ENCODE data around the gene LYST. TPM values are rescaled to one million over a fixed set of nuclear protein-coding genes. Genes with fewer than 3 reads are reported as not detected.
A peak's percentile ranks its signal among the peaks of the same experiment; 100 is the strongest.

Gene LYST
- total RNA-seq, 4 donors from 2014 or later = 22.8 to 46.7 (median 32.1) TPM

GRCh38 chr1:235720544-235720943, 146.2 kb downstream of the LYST start:
- no peak for DNase-seq
- no peak overlapping the region for H3K27ac ChIP-seq
- no peaks in the 10 kb centered on the region for H3K4me1 ChIP-seq
- H3K36me3 ChIP-seq = peaks cover 0 to 39% (median 16%) of the 10 kb centered on the region in 4 donors
- H3K27me3 ChIP-seq = no peaks in the 10 kb centered on the region
- H3K9me3 ChIP-seq = no peaks in the 10 kb centered on the region
- TF ChIP-seq EP300 (IDR thresholded peaks at IDR 0.05; ENCODE audit: low read depth) (no peak), POLR2AphosphoS5 (IDR thresholded peaks at IDR 0.05) (no peak), CTCF (IDR thresholded peaks at IDR 0.05) (no peak), POLR2A (IDR thresholded peaks at IDR 0.05) (no peak)
- in situ Hi-C loops (cut with MboI; ENCODE audit: low pct_ligation_motif_present in 1 of 4, low pct_unique_long_range_greater_than_20kb in 1 of 4, low sequenced_read_pairs in 3 of 4) = no loop called here
- H3K4me3 ChIP-seq = no peak overlapping the region
- intact Hi-C loops (cut with DNase I; ENCODE audit: low total_unique reads) = no loop called here
- WGBS, 2 donors (ENCODE audit: low coverage in 1 of 2) = 92 to 94% methylated on average over 4 of the region's 4 CpGs

- no peak for TF ChIP-seq EP300 (IDR thresholded peaks at IDR 0.05; ENCODE audit: low read depth)
- TF ChIP-seq POLR2AphosphoS5 (IDR thresholded peaks at IDR 0.05) = no peak
- no peak for TF ChIP-seq CTCF (IDR thresholded peaks at IDR 0.05)
- TF ChIP-seq POLR2A (IDR thresholded peaks at IDR 0.05) = no peak
- H3K4me1 ChIP-seq = no peaks in the 10 kb centered on the region
- peak overlapping the region in 2 of 4 donors; percentile 2 to 39 for H3K27ac ChIP-seq
- 48 to 60% methylated on average over 4 of the region's 4 CpGs for WGBS, 2 donors (ENCODE audit: low coverage in 1 of 2)
- in situ Hi-C loops (cut with MboI; ENCODE audit: low pct_ligation_motif_present in 1 of 4, low pct_unique_long_range_greater_than_20kb in 1 of 4, low sequenced_read_pairs in 3 of 4) (no loop called here), intact Hi-C loops (cut with DNase I; ENCODE audit: low total_unique reads) (no loop called here)
- H3K4me3 ChIP-seq = no peak overlapping the region
- no peaks in the 10 kb centered on the region for H3K27me3 ChIP-seq
- no peak for DNase-seq
- H3K36me3 ChIP-seq = peaks cover 0 to 12% (median 3%) of the 10 kb centered on the region in 4 donors
- H3K9me3 ChIP-seq = no peaks in the 10 kb centered on the region
These were observed 152.4 kb downstream of the LYST start for GRCh38 chr1:235714205-235714897.

- intact Hi-C loops (cut with DNase I; ENCODE audit: low total_unique reads) = no loop called here
- Histone ChIP-seq H3K9me3 (no peaks in the 10 kb centered on the region), H3K27me3 (no peaks in the 10 kb centered on the region), H3K4me3 (no peak overlapping the region), H3K27ac (no peak overlapping the region), H3K36me3 (peaks cover 0 to 14% (median 3%) of the 10 kb centered on the region in 4 donors), H3K4me1 (no peaks in the 10 kb centered on the region)
- in situ Hi-C loops (cut with MboI; ENCODE audit: low pct_ligation_motif_present in 1 of 4, low pct_unique_long_range_greater_than_20kb in 1 of 4, low sequenced_read_pairs in 3 of 4) = no loop called here
- no peak for TF ChIP-seq POLR2AphosphoS5 (IDR thresholded peaks at IDR 0.05)
- TF ChIP-seq POLR2A (IDR thresholded peaks at IDR 0.05) = no peak
- no peak for TF ChIP-seq EP300 (IDR thresholded peaks at IDR 0.05; ENCODE audit: low read depth)
- TF ChIP-seq CTCF (IDR thresholded peaks at IDR 0.05) = no peak
- WGBS, 2 donors (ENCODE audit: low coverage in 1 of 2) = 98 to 100% methylated on average over 1 of the region's 1 CpG
- no peak for DNase-seq
These were observed 153.9 kb downstream of the LYST start for GRCh38 chr1:235712812-235713211.

- no peaks in the 10 kb centered on the region for H3K27me3 ChIP-seq
- WGBS, 2 donors (ENCODE audit: low coverage in 1 of 2) = 76% methylated on average over 3 of the region's 3 CpGs; no CpG with 5 or more reads in 1 of the 2 donors
- TF ChIP-seq POLR2A (IDR thresholded peaks at IDR 0.05) (no peak), CTCF (IDR thresholded peaks at IDR 0.05) (no peak)
- in situ Hi-C loops (cut with MboI; ENCODE audit: low pct_ligation_motif_present in 1 of 4, low pct_unique_long_range_greater_than_20kb in 1 of 4, low sequenced_read_pairs in 3 of 4) = no loop called here
- no peak for DNase-seq
- no peaks in the 10 kb centered on the region for H3K9me3 ChIP-seq
- intact Hi-C loops (cut with DNase I; ENCODE audit: low total_unique reads) = no loop called here
- H3K27ac ChIP-seq = no peak overlapping the region
- peaks cover 0 to 26% (median 0%) of the 10 kb centered on the region in 4 donors for H3K36me3 ChIP-seq
- H3K4me1 ChIP-seq = no peaks in the 10 kb centered on the region
- H3K4me3 ChIP-seq = no peak overlapping the region
These were observed 156.0 kb downstream of the LYST start for GRCh38 chr1:235710687-235711086.
